ENCODE data around the gene MFSD6.

Gene MFSD6

DNA sequence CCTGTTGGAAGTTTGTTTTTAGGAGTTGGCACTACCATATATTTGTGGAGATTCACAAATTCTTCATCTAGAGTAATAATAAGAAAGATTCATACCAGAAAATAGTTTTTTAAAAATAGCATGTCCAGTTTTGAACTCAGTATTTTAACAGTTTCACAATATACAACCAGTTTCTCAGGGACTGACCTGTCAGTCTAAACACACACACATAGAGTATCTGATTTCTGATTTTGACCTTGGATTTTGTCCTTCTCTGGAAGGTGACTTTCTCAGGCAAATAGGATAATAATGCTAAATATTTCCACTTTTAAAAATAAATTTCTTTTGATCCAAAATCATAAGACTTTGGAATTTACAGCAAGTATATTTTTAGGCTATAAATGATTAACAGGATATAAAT is 32.0 kb downstream of the MFSD6 start:
- H3K27ac ChIP-seq (ENCODE audit: low read depth, low read length, severe bottlenecking), result no peak overlapping the region
- no peaks in the 10 kb centered on the region for H3K9me3 ChIP-seq (ENCODE audit: control insufficient read depth, low read length)
- H3K4me1 ChIP-seq (ENCODE audit: control insufficient read depth, insufficient read depth, low read length, poor library complexity, severe bottlenecking), result no peaks in the 10 kb centered on the region
- H3K4me3 ChIP-seq (ENCODE audit: extremely low read depth, insufficient read depth, low read length, poor library complexity, severe bottlenecking), result no peak overlapping the region
- H3K36me3 ChIP-seq (ENCODE audit: control insufficient read depth, insufficient read depth, low read length), result no peaks in the 10 kb centered on the region

DNA sequence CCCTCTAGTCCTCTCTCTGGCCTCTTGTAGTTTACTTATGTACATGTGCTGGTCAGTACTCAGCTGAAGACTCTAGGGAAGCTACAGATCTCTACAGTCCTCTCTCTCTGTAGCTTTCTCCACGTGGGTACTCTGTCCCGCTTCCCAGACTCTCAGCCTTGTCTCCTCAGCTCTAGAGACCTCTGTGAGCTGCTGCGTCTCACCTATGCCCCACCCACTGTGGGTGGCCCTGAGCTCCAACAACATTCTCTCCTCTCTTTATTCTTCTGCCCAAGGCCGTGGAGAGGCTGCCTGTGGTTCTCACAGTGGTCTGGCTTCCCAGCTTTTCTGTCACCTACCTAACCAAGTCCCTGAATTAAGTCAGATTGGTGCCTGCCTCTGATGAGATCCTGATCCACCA is 33.4 kb downstream of the MFSD6 start:
- no peak overlapping the region for H3K27ac ChIP-seq (ENCODE audit: low read depth, low read length, severe bottlenecking)
- H3K9me3 ChIP-seq (ENCODE audit: control insufficient read depth, low read length), result no peaks in the 10 kb centered on the region
- H3K4me1 ChIP-seq (ENCODE audit: control insufficient read depth, insufficient read depth, low read length, poor library complexity, severe bottlenecking), result no peaks in the 10 kb centered on the region
- H3K36me3 ChIP-seq (ENCODE audit: control insufficient read depth, insufficient read depth, low read length), result no peaks in the 10 kb centered on the region
- WGBS, 2 experiments (ENCODE audit: insufficient coverage in 2 of 2), result 66 to 82% methylated on average over 4 of the region's 4 CpGs
- H3K4me3 ChIP-seq (ENCODE audit: extremely low read depth, insufficient read depth, low read length, poor library complexity, severe bottlenecking), result no peak overlapping the region

DNA sequence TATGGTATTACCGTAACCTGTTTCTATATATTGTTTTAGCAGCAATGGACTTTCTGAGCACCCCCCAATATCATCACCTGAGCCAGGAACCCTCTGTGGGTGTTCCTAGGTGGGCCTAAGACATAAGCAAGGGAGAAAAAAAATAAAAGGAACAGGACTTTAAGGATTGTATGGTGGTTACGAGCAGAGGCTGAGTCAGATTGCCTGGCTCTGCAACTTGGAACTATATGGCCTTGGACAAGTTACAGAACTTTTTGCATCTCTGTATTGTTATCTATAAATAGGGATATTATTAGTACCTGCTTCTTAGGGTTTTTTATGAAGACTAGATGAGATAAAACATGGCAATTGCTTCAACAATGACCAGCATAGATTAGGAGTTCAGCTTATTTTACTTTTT is 34.9 kb downstream of the MFSD6 start:
- Histone ChIP-seq H3K27ac (ENCODE audit: low read depth, low read length, severe bottlenecking) (no peak overlapping the region), H3K9me3 (ENCODE audit: control insufficient read depth, low read length) (no peaks in the 10 kb centered on the region), H3K4me3 (ENCODE audit: extremely low read depth, insufficient read depth, low read length, poor library complexity, severe bottlenecking) (no peak overlapping the region), H3K36me3 (ENCODE audit: control insufficient read depth, insufficient read depth, low read length) (no peaks in the 10 kb centered on the region), H3K4me1 (ENCODE audit: control insufficient read depth, insufficient read depth, low read length, poor library complexity, severe bottlenecking) (no peaks in the 10 kb centered on the region)
- 100% methylated on average over 1 of the region's 2 CpGs; no CpG with 5 or more reads in 1 of the 2 experiments for WGBS, 2 experiments (ENCODE audit: insufficient coverage in 2 of 2)

DNA sequence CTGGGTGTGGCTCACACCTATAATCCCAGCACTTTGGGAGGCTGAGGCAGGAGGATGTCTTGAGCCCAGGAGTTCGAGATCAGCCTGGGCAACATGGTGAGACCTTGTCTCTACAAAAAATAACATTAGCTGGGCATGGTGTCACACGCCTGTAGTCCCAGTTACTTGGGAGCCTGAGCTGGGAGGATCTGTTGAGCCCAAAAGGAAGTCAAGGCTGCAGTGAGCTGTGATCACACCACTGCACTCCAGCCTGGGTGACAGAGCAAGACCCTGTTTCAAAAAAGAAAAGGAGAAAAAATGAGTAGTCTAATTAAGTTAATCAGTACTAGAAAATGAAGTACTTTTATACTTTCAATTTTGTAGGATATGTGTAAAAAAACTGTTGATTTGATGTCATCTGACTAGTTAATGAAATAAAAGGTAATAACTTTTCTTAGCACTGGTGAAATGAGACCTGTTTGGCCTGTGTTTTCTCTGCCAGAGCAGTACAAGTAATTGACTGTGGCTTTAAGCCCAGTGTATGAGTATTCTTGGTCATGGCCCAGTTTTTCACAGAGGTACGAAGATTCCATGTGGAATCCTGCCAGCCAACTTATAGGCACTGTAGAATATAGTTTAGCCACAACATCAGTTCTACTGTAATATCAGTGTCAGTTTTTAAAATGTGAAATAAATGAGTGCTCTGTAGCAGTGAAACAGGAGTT is 35.8 kb downstream of the MFSD6 start:
- no peak overlapping the region for H3K27ac ChIP-seq (ENCODE audit: low read depth, low read length, severe bottlenecking)
- H3K9me3 ChIP-seq (ENCODE audit: control insufficient read depth, low read length), result no peaks in the 10 kb centered on the region
- no peaks in the 10 kb centered on the region for H3K4me1 ChIP-seq (ENCODE audit: control insufficient read depth, insufficient read depth, low read length, poor library complexity, severe bottlenecking)
- no peaks in the 10 kb centered on the region for H3K36me3 ChIP-seq (ENCODE audit: control insufficient read depth, insufficient read depth, low read length)
- H3K4me3 ChIP-seq (ENCODE audit: extremely low read depth, insufficient read depth, low read length, poor library complexity, severe bottlenecking), result no peak overlapping the region
- WGBS, 2 experiments (ENCODE audit: insufficient coverage in 2 of 2), result 94 to 100% methylated on average over 2 of the region's 3 CpGs

DNA sequence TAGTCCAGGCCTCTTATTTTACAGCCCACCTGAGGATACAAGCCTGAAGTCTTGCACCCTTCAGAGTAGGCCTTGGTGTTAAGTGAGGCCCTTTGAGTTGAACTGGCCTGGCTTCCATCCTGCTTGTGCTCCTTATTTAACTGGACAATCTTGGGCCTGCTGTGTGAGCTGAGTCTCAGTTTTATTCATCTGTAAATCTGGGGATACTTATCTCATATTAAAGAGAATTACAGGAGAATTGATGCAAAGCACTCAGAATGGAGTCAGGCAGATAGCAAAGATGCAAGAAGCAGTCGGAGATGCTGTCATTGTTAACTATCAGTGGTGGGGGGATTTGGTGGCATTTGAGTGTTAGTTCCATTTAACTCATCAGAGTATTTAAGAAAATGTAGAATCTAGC is 36.8 kb downstream of the MFSD6 start:
- no CpG with 5 or more reads among the region's 1 CpG for WGBS, 2 experiments (ENCODE audit: insufficient coverage in 2 of 2)
- no peak overlapping the region for H3K4me3 ChIP-seq (ENCODE audit: extremely low read depth, insufficient read depth, low read length, poor library complexity, severe bottlenecking)
- no peaks in the 10 kb centered on the region for H3K4me1 ChIP-seq (ENCODE audit: control insufficient read depth, insufficient read depth, low read length, poor library complexity, severe bottlenecking)
- H3K27ac ChIP-seq (ENCODE audit: low read depth, low read length, severe bottlenecking), result no peak overlapping the region
- H3K36me3 ChIP-seq (ENCODE audit: control insufficient read depth, insufficient read depth, low read length), result no peaks in the 10 kb centered on the region
- H3K9me3 ChIP-seq (ENCODE audit: control insufficient read depth, low read length), result no peaks in the 10 kb centered on the region

DNA sequence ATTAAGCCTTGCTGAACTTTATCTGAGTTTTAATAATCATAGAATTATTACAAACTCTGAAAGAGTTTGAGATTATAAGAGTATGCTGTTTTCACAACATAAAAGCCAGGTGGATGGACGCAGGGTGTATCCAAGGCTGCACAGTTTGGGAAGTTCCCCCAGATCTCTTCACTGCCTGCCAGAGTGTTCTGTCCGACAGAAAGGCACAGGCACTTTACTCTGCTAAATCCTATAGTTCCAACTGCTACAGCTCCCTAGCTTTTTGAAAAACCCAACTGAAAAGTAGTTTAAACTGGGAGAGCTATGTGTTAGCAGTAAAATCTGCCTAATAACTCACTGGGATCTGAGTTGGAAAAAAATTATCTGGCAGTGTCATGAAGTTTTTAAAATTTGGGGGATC is 38.0 kb downstream of the MFSD6 start:
- no peak overlapping the region for H3K27ac ChIP-seq (ENCODE audit: low read depth, low read length, severe bottlenecking)
- no peaks in the 10 kb centered on the region for H3K4me1 ChIP-seq (ENCODE audit: control insufficient read depth, insufficient read depth, low read length, poor library complexity, severe bottlenecking)
- WGBS, 2 experiments (ENCODE audit: insufficient coverage in 2 of 2), result 93 to 100% methylated on average over 2 of the region's 2 CpGs
- no peak overlapping the region for H3K4me3 ChIP-seq (ENCODE audit: extremely low read depth, insufficient read depth, low read length, poor library complexity, severe bottlenecking)
- H3K36me3 ChIP-seq (ENCODE audit: control insufficient read depth, insufficient read depth, low read length), result no peaks in the 10 kb centered on the region
- H3K9me3 ChIP-seq (ENCODE audit: control insufficient read depth, low read length), result no peaks in the 10 kb centered on the region

DNA sequence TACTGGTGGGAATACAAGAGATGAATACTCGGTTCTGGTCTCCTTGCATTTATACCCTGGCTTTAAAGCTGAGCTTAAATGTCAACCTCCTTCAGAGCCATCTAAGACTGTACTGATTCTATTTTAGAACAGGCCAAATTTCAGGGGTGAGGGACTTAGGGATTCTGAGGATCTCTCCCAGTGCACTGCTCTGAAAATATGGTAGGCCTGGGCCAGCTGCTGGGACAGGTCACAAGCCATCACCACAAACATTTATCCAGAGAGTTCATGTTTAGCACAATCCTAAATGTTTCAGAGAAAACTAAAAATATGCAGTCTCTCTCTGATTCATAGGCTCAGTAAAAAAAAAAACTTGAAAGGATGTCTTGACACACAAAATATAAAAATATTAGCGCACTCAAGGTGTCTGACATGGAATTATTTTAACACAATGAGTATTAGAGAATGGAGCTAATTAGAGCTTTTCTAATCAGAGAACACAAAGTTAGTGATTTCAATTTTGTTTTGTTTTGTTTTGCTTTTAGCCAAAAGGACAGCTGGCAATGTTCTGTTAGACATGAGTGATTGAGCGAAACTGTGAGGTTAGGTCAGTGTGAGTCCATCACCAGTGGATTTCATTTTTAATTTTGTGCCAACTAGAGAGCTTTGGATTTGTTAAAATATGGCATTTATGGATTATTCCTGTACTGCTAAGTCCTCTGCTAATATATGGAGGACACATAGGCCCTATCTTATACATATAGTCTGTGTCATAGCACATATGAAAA is 38.8 kb downstream of the MFSD6 start:
- WGBS, 2 experiments (ENCODE audit: insufficient coverage in 2 of 2), result 100% methylated on average over 1 to 3 of the region's 3 CpGs
- no peaks in the 10 kb centered on the region for H3K36me3 ChIP-seq (ENCODE audit: control insufficient read depth, insufficient read depth, low read length)
- H3K4me1 ChIP-seq (ENCODE audit: control insufficient read depth, insufficient read depth, low read length, poor library complexity, severe bottlenecking), result no peaks in the 10 kb centered on the region
- H3K4me3 ChIP-seq (ENCODE audit: extremely low read depth, insufficient read depth, low read length, poor library complexity, severe bottlenecking), result no peak overlapping the region
- H3K27ac ChIP-seq (ENCODE audit: low read depth, low read length, severe bottlenecking), result no peak overlapping the region
- no peaks in the 10 kb centered on the region for H3K9me3 ChIP-seq (ENCODE audit: control insufficient read depth, low read length)

DNA sequence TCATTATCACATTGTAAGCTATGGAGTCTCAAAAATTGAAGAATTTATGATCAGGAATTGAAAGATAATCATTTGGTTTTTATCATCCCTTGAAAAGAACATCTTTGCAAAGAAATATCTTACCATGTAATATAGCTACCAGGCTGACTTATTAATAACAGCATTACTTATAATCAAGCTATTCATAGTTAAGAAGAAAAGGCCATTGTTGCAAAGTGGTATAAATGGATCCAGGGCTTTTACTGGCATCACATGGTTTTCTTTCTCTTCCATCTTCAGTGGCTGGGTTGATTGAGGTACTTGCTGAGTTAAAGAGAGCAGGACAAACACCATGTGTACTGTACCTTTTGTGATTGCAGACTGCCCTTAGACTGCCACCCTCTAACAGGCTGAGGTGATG is 39.6 kb downstream of the MFSD6 start:
- no peaks in the 10 kb centered on the region for H3K9me3 ChIP-seq (ENCODE audit: control insufficient read depth, low read length)
- H3K4me3 ChIP-seq (ENCODE audit: extremely low read depth, insufficient read depth, low read length, poor library complexity, severe bottlenecking), result no peak overlapping the region
- no peaks in the 10 kb centered on the region for H3K4me1 ChIP-seq (ENCODE audit: control insufficient read depth, insufficient read depth, low read length, poor library complexity, severe bottlenecking)
- H3K36me3 ChIP-seq (ENCODE audit: control insufficient read depth, insufficient read depth, low read length), result no peaks in the 10 kb centered on the region
- no peak overlapping the region for H3K27ac ChIP-seq (ENCODE audit: low read depth, low read length, severe bottlenecking)

DNA sequence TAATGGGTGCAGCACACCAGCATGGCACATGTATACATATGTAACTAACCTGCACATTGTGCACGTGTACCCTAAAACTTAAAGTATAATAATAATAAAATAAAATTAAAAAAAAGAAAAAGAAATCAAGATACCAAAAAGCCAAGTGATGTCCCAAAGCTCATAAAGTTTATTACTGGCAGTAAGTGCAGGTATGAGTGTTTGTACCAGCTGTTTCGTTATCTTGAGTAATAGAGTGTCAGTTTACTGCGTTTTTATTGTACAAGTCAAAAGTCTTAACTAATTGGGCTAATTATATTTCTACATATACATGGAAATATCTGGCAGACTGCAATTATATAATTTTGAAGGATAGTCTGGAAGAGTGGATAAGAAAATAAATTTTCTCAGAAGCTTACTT is 41.8 kb downstream of the MFSD6 start:
- WGBS, 2 experiments (ENCODE audit: insufficient coverage in 2 of 2), result no CpG with 5 or more reads among the region's 3 CpGs
- Histone ChIP-seq H3K9me3 (ENCODE audit: control insufficient read depth, low read length) (no peaks in the 10 kb centered on the region), H3K4me1 (ENCODE audit: control insufficient read depth, insufficient read depth, low read length, poor library complexity, severe bottlenecking) (no peaks in the 10 kb centered on the region), H3K4me3 (ENCODE audit: extremely low read depth, insufficient read depth, low read length, poor library complexity, severe bottlenecking) (no peak overlapping the region), H3K27ac (ENCODE audit: low read depth, low read length, severe bottlenecking) (no peak overlapping the region), H3K36me3 (ENCODE audit: control insufficient read depth, insufficient read depth, low read length) (no peaks in the 10 kb centered on the region)

DNA sequence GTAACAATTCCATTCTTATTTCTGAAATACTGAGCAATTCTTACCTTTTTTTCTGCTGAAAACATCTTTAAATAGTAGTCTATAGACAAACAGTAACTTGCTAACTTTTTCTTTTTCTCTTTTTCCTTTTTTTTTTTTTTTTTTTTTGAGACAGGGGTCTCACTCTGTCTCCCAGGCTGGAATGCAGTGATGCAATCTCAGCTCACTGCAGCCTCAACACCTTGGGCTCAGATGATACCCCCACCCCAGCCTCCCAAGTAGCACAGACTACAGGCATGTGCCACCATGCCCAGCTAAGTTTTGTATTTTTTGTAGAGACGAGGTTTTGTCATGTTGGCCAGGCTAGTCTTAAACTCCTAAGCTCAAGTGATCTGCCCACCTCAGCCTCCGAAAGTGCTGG is 42.2 kb downstream of the MFSD6 start:
- no peaks in the 10 kb centered on the region for H3K36me3 ChIP-seq (ENCODE audit: control insufficient read depth, insufficient read depth, low read length)
- no peaks in the 10 kb centered on the region for H3K4me1 ChIP-seq (ENCODE audit: control insufficient read depth, insufficient read depth, low read length, poor library complexity, severe bottlenecking)
- H3K4me3 ChIP-seq (ENCODE audit: extremely low read depth, insufficient read depth, low read length, poor library complexity, severe bottlenecking), result no peak overlapping the region
- H3K9me3 ChIP-seq (ENCODE audit: control insufficient read depth, low read length), result no peaks in the 10 kb centered on the region
- 70% methylated on average over 2 of the region's 2 CpGs; no CpG with 5 or more reads in 1 of the 2 experiments for WGBS, 2 experiments (ENCODE audit: insufficient coverage in 2 of 2)
- H3K27ac ChIP-seq (ENCODE audit: low read depth, low read length, severe bottlenecking), result no peak overlapping the region

DNA sequence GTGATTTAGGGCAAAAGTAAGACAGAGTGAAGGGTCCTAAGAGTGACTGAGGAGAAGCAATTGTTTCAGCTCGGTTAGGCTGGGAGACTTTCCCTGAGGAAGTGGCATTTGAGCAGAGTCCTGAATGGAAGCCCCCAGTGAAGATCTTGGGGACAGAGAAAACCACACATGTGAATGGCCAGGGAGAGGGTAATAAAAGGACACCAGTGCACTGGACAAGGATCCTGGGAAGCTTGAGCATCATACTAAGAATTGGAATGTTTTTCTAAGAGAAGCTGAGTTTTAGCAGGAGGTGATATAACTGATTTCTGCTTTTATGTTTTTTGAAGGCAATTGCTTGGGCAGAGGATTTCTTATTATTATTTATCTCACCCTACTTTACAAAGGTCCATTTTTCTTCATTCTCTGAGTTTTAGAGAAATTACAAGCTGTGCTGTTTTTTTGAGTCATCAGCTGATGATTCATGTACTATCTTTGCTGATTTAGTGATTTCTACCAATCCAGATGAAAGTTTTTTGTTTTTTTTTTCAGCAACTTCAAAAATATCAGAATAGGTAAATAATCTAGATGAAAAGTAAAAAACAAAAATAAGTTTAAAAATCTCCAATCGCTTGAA is 43.5 kb downstream of the MFSD6 start:
- H3K36me3 ChIP-seq (ENCODE audit: control insufficient read depth, insufficient read depth, low read length), result no peaks in the 10 kb centered on the region
- no peaks in the 10 kb centered on the region for H3K4me1 ChIP-seq (ENCODE audit: control insufficient read depth, insufficient read depth, low read length, poor library complexity, severe bottlenecking)
- WGBS, 2 experiments (ENCODE audit: insufficient coverage in 2 of 2), result 76 to 100% methylated on average over 2 of the region's 2 CpGs
- H3K9me3 ChIP-seq (ENCODE audit: control insufficient read depth, low read length), result no peaks in the 10 kb centered on the region
- no peak overlapping the region for H3K4me3 ChIP-seq (ENCODE audit: extremely low read depth, insufficient read depth, low read length, poor library complexity, severe bottlenecking)
- H3K27ac ChIP-seq (ENCODE audit: low read depth, low read length, severe bottlenecking), result no peak overlapping the region

All from mesodermal cell (in vitro differentiated cells).